ENCODE measurements around the gene MYLK. TPM values are rescaled to one million over a fixed set of nuclear protein-coding genes. Genes with fewer than 3 reads are reported as not detected.

The MYLK gene
- total and polyA plus RNA-seq, 2 donors (not counting 1 experiment from before 2014, with no cell fraction given), result 0.51 TPM; not detected in 1

- Histone ChIP-seq H3K4me3 (ENCODE audit: control extremely low read depth in 1 of 5, extremely low read depth in 1 of 5, insufficient read depth in 1 of 5, low read depth in 2 of 5, low read length in 4 of 5) (no peak overlapping the region), H3K27ac (ENCODE audit: low read length in 2 of 2) (no peak overlapping the region), H4K20me1 (ENCODE audit: control insufficient read depth, insufficient read depth, low read length, poor library complexity, severe bottlenecking) (no peaks in the 10 kb centered on the region), H3K4me2 (replicated peaks; ENCODE audit: low read depth, low read length, poor library complexity, severe bottlenecking) (no peak overlapping the region), H3K4me1 (ENCODE audit: control insufficient read depth in 2 of 2, insufficient read depth in 2 of 2, low read length in 2 of 2) (no peaks in the 10 kb centered on the region), H3K9ac (ENCODE audit: low read length) (no peak overlapping the region), H3K36me3 (replicated peaks in 1 of 2; ENCODE audit: control extremely low read depth in 1 of 2, control insufficient read depth in 1 of 2, extremely low read depth in 1 of 2, insufficient read depth in 2 of 2, low read length in 1 of 2) (no peaks in the 10 kb centered on the region), H3K79me2 (ENCODE audit: control insufficient read depth, insufficient read depth, low read length) (no peaks in the 10 kb centered on the region), H2AFZ (ENCODE audit: insufficient read depth, low read depth, low read length, poor library complexity, severe bottlenecking) (no peak overlapping the region), H3K27me3 (replicated peaks in 1 of 4; ENCODE audit: control extremely low read depth in 1 of 4, control insufficient read depth in 3 of 4, insufficient read depth in 4 of 4, low read length in 3 of 4) (no peaks in the 10 kb centered on the region), H3K9me3 (ENCODE audit: control extremely low read depth in 1 of 3, control insufficient read depth in 2 of 3, insufficient read depth in 1 of 3, low read length in 2 of 3) (no peaks in the 10 kb centered on the region)
- ATAC-seq (ENCODE audit: low read depth), result no peak
- Mint-ChIP-seq H3K4me3 (no peak overlapping the region), H3K27me3 (peaks cover 9% of the 10 kb centered on the region), H3K4me1 (peaks cover 2% of the 10 kb centered on the region), H3K9me3 (ENCODE audit: insufficient read depth) (no peaks in the 10 kb centered on the region), H3K27ac (no peak overlapping the region)
- intact Hi-C loops (cut with micrococcal nuclease), result no loop called here
- TF ChIP-seq, protein P1, sequence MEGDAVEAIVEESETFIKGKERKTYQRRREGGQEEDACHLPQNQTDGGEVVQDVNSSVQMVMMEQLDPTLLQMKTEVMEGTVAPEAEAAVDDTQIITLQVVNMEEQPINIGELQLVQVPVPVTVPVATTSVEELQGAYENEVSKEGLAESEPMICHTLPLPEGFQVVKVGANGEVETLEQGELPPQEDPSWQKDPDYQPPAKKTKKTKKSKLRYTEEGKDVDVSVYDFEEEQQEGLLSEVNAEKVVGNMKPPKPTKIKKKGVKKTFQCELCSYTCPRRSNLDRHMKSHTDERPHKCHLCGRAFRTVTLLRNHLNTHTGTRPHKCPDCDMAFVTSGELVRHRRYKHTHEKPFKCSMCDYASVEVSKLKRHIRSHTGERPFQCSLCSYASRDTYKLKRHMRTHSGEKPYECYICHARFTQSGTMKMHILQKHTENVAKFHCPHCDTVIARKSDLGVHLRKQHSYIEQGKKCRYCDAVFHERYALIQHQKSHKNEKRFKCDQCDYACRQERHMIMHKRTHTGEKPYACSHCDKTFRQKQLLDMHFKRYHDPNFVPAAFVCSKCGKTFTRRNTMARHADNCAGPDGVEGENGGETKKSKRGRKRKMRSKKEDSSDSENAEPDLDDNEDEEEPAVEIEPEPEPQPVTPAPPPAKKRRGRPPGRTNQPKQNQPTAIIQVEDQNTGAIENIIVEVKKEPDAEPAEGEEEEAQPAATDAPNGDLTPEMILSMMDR (IDR thresholded peaks at IDR 0.05), result no peak
- no peak for TF ChIP-seq EZH2 (IDR thresholded peaks at IDR 0.05; ENCODE audit: borderline replicate concordance, insufficient read depth, low read depth, low read length, poor library complexity, severe bottlenecking)
- WGBS (ENCODE audit: insufficient coverage), result 100% methylated on average over 1 of the region's 4 CpGs
- ChIA-PET POLR2A (no interaction called here), CTCF (no interaction called here)
- DNase-seq, result no peak
Measured at GRCh38 chr3:123765475-123766128, 118.5 kb downstream of the MYLK start.

GRCh38 chr3:123764647-123765046, 119.5 kb downstream of the MYLK start:
- no peaks in the 10 kb centered on the region for H3K4me1 ChIP-seq (ENCODE audit: control insufficient read depth in 2 of 2, insufficient read depth in 2 of 2, low read length in 2 of 2)
- no peaks in the 10 kb centered on the region for H3K79me2 ChIP-seq (ENCODE audit: control insufficient read depth, insufficient read depth, low read length)
- intact Hi-C loops (cut with micrococcal nuclease), result no loop called here
- peaks cover 2% of the 10 kb centered on the region for H3K4me1 Mint-ChIP-seq
- no peak for ATAC-seq (ENCODE audit: low read depth)
- no peaks in the 10 kb centered on the region for H3K27me3 ChIP-seq (replicated peaks in 1 of 4; ENCODE audit: control extremely low read depth in 1 of 4, control insufficient read depth in 3 of 4, insufficient read depth in 4 of 4, low read length in 3 of 4)
- CTCF ChIA-PET, result no interaction called here
- DNase-seq, result no peak
- no peak overlapping the region for H3K4me3 ChIP-seq (ENCODE audit: control extremely low read depth in 1 of 5, extremely low read depth in 1 of 5, insufficient read depth in 1 of 5, low read depth in 2 of 5, low read length in 4 of 5)
- H3K9me3 Mint-ChIP-seq (ENCODE audit: insufficient read depth), result no peaks in the 10 kb centered on the region
- H2AFZ ChIP-seq (ENCODE audit: insufficient read depth, low read depth, low read length, poor library complexity, severe bottlenecking), result no peak overlapping the region
- no peak overlapping the region for H3K4me3 Mint-ChIP-seq
- H3K9me3 ChIP-seq (ENCODE audit: control extremely low read depth in 1 of 3, control insufficient read depth in 2 of 3, insufficient read depth in 1 of 3, low read length in 2 of 3), result no peaks in the 10 kb centered on the region
- no peak overlapping the region for H3K4me2 ChIP-seq (replicated peaks; ENCODE audit: low read depth, low read length, poor library complexity, severe bottlenecking)
- no peak overlapping the region for H3K27ac Mint-ChIP-seq
- 90% methylated on average over 4 of the region's 8 CpGs for WGBS (ENCODE audit: insufficient coverage)
- no peak overlapping the region for H3K27ac ChIP-seq (ENCODE audit: low read length in 2 of 2)
- H3K27me3 Mint-ChIP-seq, result peaks cover 9% of the 10 kb centered on the region
- H3K9ac ChIP-seq (ENCODE audit: low read length), result no peak overlapping the region
- POLR2A ChIA-PET, result no interaction called here
- no peaks in the 10 kb centered on the region for H3K36me3 ChIP-seq (replicated peaks in 1 of 2; ENCODE audit: control extremely low read depth in 1 of 2, control insufficient read depth in 1 of 2, extremely low read depth in 1 of 2, insufficient read depth in 2 of 2, low read length in 1 of 2)
- no peak for TF ChIP-seq EZH2 (IDR thresholded peaks at IDR 0.05; ENCODE audit: borderline replicate concordance, insufficient read depth, low read depth, low read length, poor library complexity, severe bottlenecking)
- TF ChIP-seq, protein P1 (IDR thresholded peaks at IDR 0.05), result no peak
- H4K20me1 ChIP-seq (ENCODE audit: control insufficient read depth, insufficient read depth, low read length, poor library complexity, severe bottlenecking), result no peaks in the 10 kb centered on the region

Measured in B cell (primary cell).